ENCODE data around the gene PLEKHO1.

Gene PLEKHO1

GRCh38 chr1:150152772-150153456, 3.2 kb downstream of the PLEKHO1 start:
- H3K4me1 ChIP-seq (ENCODE audit: insufficient read depth, low read length) = peaks cover 29% of the 10 kb centered on the region
- peaks cover 62% of the 10 kb centered on the region for H3K36me3 ChIP-seq (ENCODE audit: insufficient read depth, low read length)
- H3K27me3 ChIP-seq (ENCODE audit: insufficient read depth, low read length) = no peaks in the 10 kb centered on the region
- no peaks in the 10 kb centered on the region for H3K9me3 ChIP-seq (ENCODE audit: low read length)
- H2AFZ ChIP-seq (ENCODE audit: low read depth, low read length) = no peak overlapping the region
- no peak overlapping the region for H3K4me3 ChIP-seq (ENCODE audit: low read length)

- no peak overlapping the region for H3K4me3 ChIP-seq (ENCODE audit: low read length)
- H3K36me3 ChIP-seq (ENCODE audit: insufficient read depth, low read length) = peaks cover 72% of the 10 kb centered on the region
- no peaks in the 10 kb centered on the region for H3K9me3 ChIP-seq (ENCODE audit: low read length)
- H2AFZ ChIP-seq (ENCODE audit: low read depth, low read length) = no peak overlapping the region
- no peaks in the 10 kb centered on the region for H3K27me3 ChIP-seq (ENCODE audit: insufficient read depth, low read length)
- peaks cover 19% of the 10 kb centered on the region for H3K4me1 ChIP-seq (ENCODE audit: insufficient read depth, low read length)
Measured at GRCh38 chr1:150154143-150154542, 4.4 kb downstream of the PLEKHO1 start.

GRCh38 chr1:150155413-150156071, 5.8 kb downstream of the PLEKHO1 start:
- no peaks in the 10 kb centered on the region for H3K27me3 ChIP-seq (ENCODE audit: insufficient read depth, low read length)
- H3K4me1 ChIP-seq (ENCODE audit: insufficient read depth, low read length) = peaks cover 17% of the 10 kb centered on the region
- no peaks in the 10 kb centered on the region for H3K9me3 ChIP-seq (ENCODE audit: low read length)
- no peak overlapping the region for H3K4me3 ChIP-seq (ENCODE audit: low read length)
- H2AFZ ChIP-seq (ENCODE audit: low read depth, low read length) = no peak overlapping the region
- peaks cover 83% of the 10 kb centered on the region for H3K36me3 ChIP-seq (ENCODE audit: insufficient read depth, low read length)

- H2AFZ ChIP-seq (ENCODE audit: low read depth, low read length) = no peak overlapping the region
- H3K4me3 ChIP-seq (ENCODE audit: low read length) = no peak overlapping the region
- no peaks in the 10 kb centered on the region for H3K27me3 ChIP-seq (ENCODE audit: insufficient read depth, low read length)
- peaks cover 81% of the 10 kb centered on the region for H3K36me3 ChIP-seq (ENCODE audit: insufficient read depth, low read length)
- no peaks in the 10 kb centered on the region for H3K9me3 ChIP-seq (ENCODE audit: low read length)
- peaks cover 23% of the 10 kb centered on the region for H3K4me1 ChIP-seq (ENCODE audit: insufficient read depth, low read length)
Measured at GRCh38 chr1:150156868-150157603, 7.3 kb downstream of the PLEKHO1 start.

- no peaks in the 10 kb centered on the region for H3K27me3 ChIP-seq (ENCODE audit: insufficient read depth, low read length)
Measured at GRCh38 chr1:150159550-150159949, 9.8 kb downstream of the PLEKHO1 start.

GRCh38 chr1:150160964-150161621, 11.4 kb downstream of the PLEKHO1 start:
- peaks cover 42% of the 10 kb centered on the region for H3K36me3 ChIP-seq (ENCODE audit: insufficient read depth, low read length)
- peaks cover 36% of the 10 kb centered on the region for H3K4me1 ChIP-seq (ENCODE audit: insufficient read depth, low read length)
- no peaks in the 10 kb centered on the region for H3K9me3 ChIP-seq (ENCODE audit: low read length)

More at GRCh38 chr1:150159550-150159949, 9.8 kb downstream of the PLEKHO1 start:
- H3K9me3 ChIP-seq (ENCODE audit: low read length) = no peaks in the 10 kb centered on the region
- H3K4me3 ChIP-seq (ENCODE audit: low read length) = no peak overlapping the region
- H2AFZ ChIP-seq (ENCODE audit: low read depth, low read length) = no peak overlapping the region
- peaks cover 36% of the 10 kb centered on the region for H3K4me1 ChIP-seq (ENCODE audit: insufficient read depth, low read length)
- peaks cover 57% of the 10 kb centered on the region for H3K36me3 ChIP-seq (ENCODE audit: insufficient read depth, low read length)

GRCh38 chr1:150161747-150162581, 12.2 kb downstream of the PLEKHO1 start:
- Histone ChIP-seq H3K9me3 (ENCODE audit: low read length) (no peaks in the 10 kb centered on the region), H3K4me3 (ENCODE audit: low read length) (peak overlapping the region; percentile 9), H3K36me3 (ENCODE audit: insufficient read depth, low read length) (peaks cover 33% of the 10 kb centered on the region), H3K4me1 (ENCODE audit: insufficient read depth, low read length) (peaks cover 36% of the 10 kb centered on the region), H2AFZ (ENCODE audit: low read depth, low read length) (no peak overlapping the region), H3K27me3 (ENCODE audit: insufficient read depth, low read length) (no peaks in the 10 kb centered on the region)

More at GRCh38 chr1:150160964-150161621, 11.4 kb downstream of the PLEKHO1 start:
- Histone ChIP-seq H3K4me3 (ENCODE audit: low read length) (no peak overlapping the region), H3K27me3 (ENCODE audit: insufficient read depth, low read length) (no peaks in the 10 kb centered on the region), H2AFZ (ENCODE audit: low read depth, low read length) (no peak overlapping the region)

- H3K9me3 ChIP-seq (ENCODE audit: low read length) = no peaks in the 10 kb centered on the region
- peaks cover 36% of the 10 kb centered on the region for H3K4me1 ChIP-seq (ENCODE audit: insufficient read depth, low read length)
- peaks cover 27% of the 10 kb centered on the region for H3K36me3 ChIP-seq (ENCODE audit: insufficient read depth, low read length)
- no peaks in the 10 kb centered on the region for H3K27me3 ChIP-seq (ENCODE audit: insufficient read depth, low read length)
- peak overlapping the region; percentile 9 for H3K4me3 ChIP-seq (ENCODE audit: low read length)
- H2AFZ ChIP-seq (ENCODE audit: low read depth, low read length) = no peak overlapping the region
Measured at GRCh38 chr1:150162582-150162861, 12.8 kb downstream of the PLEKHO1 start.

GRCh38 chr1:150162862-150163706, 13.4 kb downstream of the PLEKHO1 start:
- H2AFZ ChIP-seq (ENCODE audit: low read depth, low read length) = no peak overlapping the region

GRCh38 chr1:150164224-150164623, 14.5 kb downstream of the PLEKHO1 start:
- peaks cover 36% of the 10 kb centered on the region for H3K4me1 ChIP-seq (ENCODE audit: insufficient read depth, low read length)
- H3K9me3 ChIP-seq (ENCODE audit: low read length) = no peaks in the 10 kb centered on the region
- H2AFZ ChIP-seq (ENCODE audit: low read depth, low read length) = no peak overlapping the region
- H3K4me3 ChIP-seq (ENCODE audit: low read length) = no peak overlapping the region
- H3K27me3 ChIP-seq (ENCODE audit: insufficient read depth, low read length) = no peaks in the 10 kb centered on the region
- peaks cover 12% of the 10 kb centered on the region for H3K36me3 ChIP-seq (ENCODE audit: insufficient read depth, low read length)

More at GRCh38 chr1:150162862-150163706, 13.4 kb downstream of the PLEKHO1 start:
- Histone ChIP-seq H3K9me3 (ENCODE audit: low read length) (no peaks in the 10 kb centered on the region), H3K36me3 (ENCODE audit: insufficient read depth, low read length) (peaks cover 22% of the 10 kb centered on the region), H3K4me3 (ENCODE audit: low read length) (peak overlapping the region; percentile 9), H3K4me1 (ENCODE audit: insufficient read depth, low read length) (peaks cover 36% of the 10 kb centered on the region), H3K27me3 (ENCODE audit: insufficient read depth, low read length) (no peaks in the 10 kb centered on the region)

GRCh38 chr1:150164779-150165178, 15.1 kb downstream of the PLEKHO1 start:
- Histone ChIP-seq H3K36me3 (ENCODE audit: insufficient read depth, low read length) (peaks cover 7% of the 10 kb centered on the region), H3K9me3 (ENCODE audit: low read length) (no peaks in the 10 kb centered on the region), H3K4me3 (ENCODE audit: low read length) (no peak overlapping the region), H3K4me1 (ENCODE audit: insufficient read depth, low read length) (peaks cover 36% of the 10 kb centered on the region), H3K27me3 (ENCODE audit: insufficient read depth, low read length) (no peaks in the 10 kb centered on the region), H2AFZ (ENCODE audit: low read depth, low read length) (no peak overlapping the region)

All from neuron (in vitro differentiated cells).